ENCODE results near the gene KDM2A. TPM values are rescaled to one million over a fixed set of nuclear protein-coding genes. Genes with fewer than 3 reads are reported as not detected.
A peak's percentile ranks its signal among the peaks of the same experiment; 100 is the strongest.

KDM2A gene
- total and polyA plus RNA-seq, 5 donors = 27.1 to 49.8 (median 46.0) TPM

DNA sequence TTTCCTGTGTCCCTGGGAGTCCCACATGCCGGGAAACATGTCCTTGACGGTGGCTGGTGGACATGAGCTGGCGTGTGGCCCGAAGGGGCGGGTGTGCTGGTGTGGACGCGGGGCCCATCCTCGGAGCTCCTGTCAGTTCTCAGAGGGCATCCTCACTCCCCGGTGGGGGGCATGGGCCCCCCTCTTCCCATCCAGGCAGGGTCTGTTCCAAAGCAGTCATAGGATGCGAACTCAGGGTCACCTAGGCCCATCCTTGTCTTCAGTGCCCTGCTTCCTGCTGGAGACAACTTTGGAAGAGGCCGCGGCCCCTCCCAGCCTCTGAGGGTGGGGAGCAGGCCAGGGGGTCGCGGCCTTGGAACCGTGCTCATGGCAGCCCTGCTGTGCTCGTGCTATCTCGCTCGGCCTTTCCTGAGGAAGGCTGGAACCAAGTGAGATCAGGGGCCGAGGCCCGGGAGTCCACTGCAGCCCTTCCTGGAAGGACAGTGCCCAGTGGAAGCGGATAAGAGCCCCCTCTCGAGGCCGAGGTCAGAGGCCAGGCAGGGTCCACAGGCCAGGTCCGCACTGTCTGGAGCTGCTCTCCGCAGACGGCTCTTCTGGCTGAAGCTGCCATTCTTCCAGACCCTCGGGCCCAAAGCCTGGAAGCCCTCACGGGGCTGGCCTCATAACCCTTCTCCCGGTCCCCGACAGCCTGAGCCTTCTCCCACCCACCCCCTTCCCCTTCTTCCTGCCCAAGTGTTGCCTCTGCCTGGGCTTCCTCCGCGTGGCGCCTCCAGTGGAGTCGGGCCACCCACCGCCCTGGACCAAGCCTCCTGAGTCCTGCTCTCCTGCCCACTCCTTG, 155.9 kb downstream of the KDM2A start:
- H3K9me3 ChIP-seq (ENCODE audit: control insufficient read depth, low read length) = no peaks in the 10 kb centered on the region
- H3K4me3 ChIP-seq (ENCODE audit: low read length) = no peak overlapping the region
- WGBS = 25% methylated on average over 35 of the region's 35 CpGs
- DNase-seq = peak; percentile 78 to 91 (median 90)
- H3K27ac ChIP-seq (ENCODE audit: low read length) = peak overlapping the region; percentile 49
- H3K27me3 ChIP-seq (ENCODE audit: control insufficient read depth, insufficient read depth) = no peaks in the 10 kb centered on the region
- intact Hi-C loops (cut with DNase I) = no loop called here
- ATAC-seq = peak; percentile 36 to 60
- H3K4me1 ChIP-seq (ENCODE audit: control insufficient read depth, insufficient read depth, low read length) = peaks cover 56% of the 10 kb centered on the region

DNA sequence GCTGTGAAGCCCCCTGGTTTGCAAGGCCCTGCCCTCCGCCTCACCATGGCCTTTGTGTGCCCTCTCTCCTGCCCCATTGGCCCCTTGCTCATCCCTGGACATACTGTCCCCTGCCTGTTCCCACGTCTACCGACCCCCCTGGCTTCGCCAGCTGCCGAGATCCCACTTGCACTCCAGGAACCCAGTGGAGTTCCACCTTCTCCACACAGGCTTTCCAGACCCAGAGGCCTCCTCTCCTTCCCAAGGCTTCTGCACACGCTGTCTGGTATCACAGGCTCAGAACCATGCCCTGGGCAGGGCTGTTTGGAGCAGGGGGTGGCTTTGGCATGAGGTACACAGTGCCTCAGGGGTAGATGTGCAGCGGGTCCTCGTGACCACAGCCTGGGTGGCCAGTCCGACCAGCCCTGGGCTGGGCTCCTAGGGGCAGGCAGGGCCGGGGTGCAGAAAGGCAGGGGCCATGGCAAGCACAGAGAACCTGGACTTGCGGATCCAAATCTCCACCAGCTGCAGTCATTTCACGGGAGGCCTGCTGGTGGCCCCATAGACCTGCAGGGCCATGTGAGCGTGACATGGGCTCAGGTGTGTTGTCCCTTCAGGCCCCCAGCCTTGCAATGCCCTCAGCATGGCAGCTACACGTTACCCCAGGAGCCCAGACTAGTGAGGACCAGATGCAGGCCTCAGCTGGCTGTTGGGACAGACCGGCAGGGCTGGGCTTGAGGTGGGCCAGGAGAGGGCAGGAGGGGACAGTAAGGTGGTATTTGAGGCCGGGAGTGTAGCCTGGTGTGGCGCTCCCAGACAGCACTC, 156.7 kb downstream of the KDM2A start:
- H3K4me1 ChIP-seq (ENCODE audit: control insufficient read depth, insufficient read depth, low read length) = peaks cover 50% of the 10 kb centered on the region
- no peak overlapping the region for H3K4me3 ChIP-seq (ENCODE audit: low read length)
- WGBS = 78% methylated on average over 17 of the region's 17 CpGs
- H3K27ac ChIP-seq (ENCODE audit: low read length) = peak overlapping the region; percentile 49
- ATAC-seq (no peak), DNase-seq (peak; percentile 13 to 56 (median 42))
- H3K27me3 ChIP-seq (ENCODE audit: control insufficient read depth, insufficient read depth) = no peaks in the 10 kb centered on the region
- no peaks in the 10 kb centered on the region for H3K9me3 ChIP-seq (ENCODE audit: control insufficient read depth, low read length)
- intact Hi-C loops (cut with DNase I) = no loop called here

DNA sequence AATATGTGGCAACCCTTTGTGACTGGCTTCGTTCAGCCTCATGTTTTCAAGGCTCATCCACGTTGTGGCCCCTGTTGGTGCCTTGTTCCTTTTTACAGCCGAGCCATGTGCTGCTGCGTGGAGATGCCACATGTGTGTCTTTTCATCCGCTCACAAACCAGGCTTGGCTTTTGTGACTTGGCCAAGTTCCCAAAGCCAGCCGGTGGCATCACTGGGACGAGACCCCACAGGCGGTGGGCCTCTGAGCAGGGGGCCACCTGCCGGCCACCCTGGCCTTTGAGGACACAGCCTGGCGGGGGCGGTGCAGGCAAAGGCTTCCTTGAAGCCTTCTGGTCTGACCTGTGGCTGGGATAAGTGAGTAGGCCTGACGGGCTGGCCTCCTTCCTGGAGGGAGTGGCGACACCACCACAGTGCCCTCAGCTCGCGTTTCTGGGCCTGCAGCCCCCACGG, 157.7 kb downstream of the KDM2A start:
- ATAC-seq (peak; percentile 15 to 50), DNase-seq (peak; percentile 65 to 81 (median 80))
- peaks cover 43% of the 10 kb centered on the region for H3K4me1 ChIP-seq (ENCODE audit: control insufficient read depth, insufficient read depth, low read length)
- H3K9me3 ChIP-seq (ENCODE audit: control insufficient read depth, low read length) = no peaks in the 10 kb centered on the region
- peak overlapping the region; percentile 87 for H3K27ac ChIP-seq (ENCODE audit: low read length)
- H3K27me3 ChIP-seq (ENCODE audit: control insufficient read depth, insufficient read depth) = no peaks in the 10 kb centered on the region
- intact Hi-C loops (cut with DNase I) = no loop called here
- peak overlapping the region; percentile 1 for H3K4me3 ChIP-seq (ENCODE audit: low read length)
- WGBS = 27% methylated on average over 16 of the region's 16 CpGs

DNA sequence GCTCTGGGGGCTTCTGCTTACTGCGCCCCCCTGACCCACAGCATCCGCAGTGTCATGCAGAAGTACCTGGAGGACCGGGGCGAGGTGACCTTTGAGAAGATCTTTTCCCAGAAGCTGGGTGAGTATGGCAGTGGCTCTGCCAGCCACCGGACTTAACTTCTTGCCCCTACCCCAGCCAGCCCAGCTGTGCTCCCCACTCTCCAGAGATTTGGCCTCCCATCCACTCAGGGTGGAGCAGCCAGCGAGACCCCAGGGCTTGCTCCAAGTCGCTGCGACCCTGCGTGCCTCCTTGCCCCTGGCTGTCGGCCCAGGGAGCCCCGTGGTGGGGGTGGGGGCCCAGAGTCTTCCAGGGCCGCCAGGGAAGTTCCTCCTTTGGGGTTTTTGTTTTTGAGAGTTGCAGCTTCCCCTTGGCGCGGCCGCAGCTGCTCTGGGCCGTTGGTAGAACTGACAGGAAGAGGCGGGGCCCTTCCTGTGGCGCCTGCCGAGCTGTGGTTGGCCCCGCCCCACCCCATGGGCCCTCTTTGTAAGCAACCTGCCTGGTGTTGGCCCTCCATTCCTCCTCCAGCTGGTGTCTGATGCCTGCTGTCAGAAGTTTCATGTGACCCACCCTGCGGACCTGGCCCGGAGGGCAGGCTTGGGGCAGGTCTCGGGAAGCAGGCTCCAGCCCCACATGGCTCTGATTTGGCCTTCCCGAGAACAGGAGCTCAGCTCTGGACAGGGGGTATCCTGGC, 158.3 kb downstream of the KDM2A start:
- H3K4me1 ChIP-seq (ENCODE audit: control insufficient read depth, insufficient read depth, low read length) = peaks cover 37% of the 10 kb centered on the region
- intact Hi-C loops (cut with DNase I) = no loop called here

DNA sequence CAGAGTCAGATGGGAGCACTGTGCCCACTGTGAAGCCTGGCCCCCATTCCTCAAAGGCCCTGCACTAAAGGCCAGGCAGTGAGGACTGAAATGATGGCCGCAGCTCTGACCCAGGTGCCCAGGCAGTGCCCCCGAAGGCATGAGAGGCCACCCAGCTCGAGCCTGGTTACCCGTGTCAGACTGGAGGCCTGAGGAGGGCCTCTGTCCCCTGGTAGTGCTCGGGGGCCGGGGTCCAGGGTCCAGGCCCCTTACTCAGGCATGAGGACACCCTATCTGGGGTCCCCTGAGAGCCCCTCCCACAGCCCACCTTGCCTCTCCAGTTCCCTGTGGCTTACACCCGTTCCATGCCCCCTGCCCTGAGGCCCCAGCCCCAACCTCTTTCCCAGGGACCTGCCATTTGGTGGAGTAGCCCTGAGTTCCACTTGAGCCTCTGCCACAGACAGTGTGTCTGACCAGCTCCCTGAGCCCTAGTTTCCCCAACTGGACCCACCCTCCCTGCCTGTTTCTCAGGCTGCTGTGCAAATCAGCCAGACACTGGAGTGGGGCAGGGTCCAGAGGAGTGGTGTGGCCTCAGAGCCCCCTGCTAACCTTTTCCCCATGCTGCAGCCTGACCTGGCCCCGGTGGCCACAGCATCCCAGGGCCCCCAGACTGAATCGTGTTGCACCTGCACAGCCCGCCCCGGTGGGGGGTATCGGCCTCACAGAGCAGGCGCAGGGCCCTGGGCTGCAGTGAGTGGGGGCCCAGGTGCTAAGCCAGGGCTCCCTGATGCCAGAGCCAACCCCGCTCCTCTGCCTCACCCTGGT, 159.3 kb downstream of the KDM2A start:
- H3K27ac ChIP-seq (ENCODE audit: low read length) = peak overlapping the region; percentile 77
- intact Hi-C loops (cut with DNase I) = no loop called here
- WGBS = 83% methylated on average over 14 of the region's 14 CpGs
- no peak overlapping the region for H3K4me3 ChIP-seq (ENCODE audit: low read length)
- ATAC-seq = no peak
- no peaks in the 10 kb centered on the region for H3K9me3 ChIP-seq (ENCODE audit: control insufficient read depth, low read length)
- peak; percentile 16 to 62 (median 40) for DNase-seq
- H3K4me1 ChIP-seq (ENCODE audit: control insufficient read depth, insufficient read depth, low read length) = peaks cover 27% of the 10 kb centered on the region
- H3K27me3 ChIP-seq (ENCODE audit: control insufficient read depth, insufficient read depth) = no peaks in the 10 kb centered on the region

More for the DNA sequence above, 158.3 kb downstream of the KDM2A start:
- Histone ChIP-seq H3K4me3 (ENCODE audit: low read length) (peak overlapping the region; percentile 1), H3K27ac (ENCODE audit: low read length) (peak overlapping the region; percentile 87), H3K9me3 (ENCODE audit: control insufficient read depth, low read length) (no peaks in the 10 kb centered on the region), H3K27me3 (ENCODE audit: control insufficient read depth, insufficient read depth) (no peaks in the 10 kb centered on the region)
- peak; percentile 86 to 87 for ATAC-seq
- WGBS = 12% methylated on average over 24 of the region's 24 CpGs
- peak; percentile 93 to 98 (median 97) for DNase-seq

DNA sequence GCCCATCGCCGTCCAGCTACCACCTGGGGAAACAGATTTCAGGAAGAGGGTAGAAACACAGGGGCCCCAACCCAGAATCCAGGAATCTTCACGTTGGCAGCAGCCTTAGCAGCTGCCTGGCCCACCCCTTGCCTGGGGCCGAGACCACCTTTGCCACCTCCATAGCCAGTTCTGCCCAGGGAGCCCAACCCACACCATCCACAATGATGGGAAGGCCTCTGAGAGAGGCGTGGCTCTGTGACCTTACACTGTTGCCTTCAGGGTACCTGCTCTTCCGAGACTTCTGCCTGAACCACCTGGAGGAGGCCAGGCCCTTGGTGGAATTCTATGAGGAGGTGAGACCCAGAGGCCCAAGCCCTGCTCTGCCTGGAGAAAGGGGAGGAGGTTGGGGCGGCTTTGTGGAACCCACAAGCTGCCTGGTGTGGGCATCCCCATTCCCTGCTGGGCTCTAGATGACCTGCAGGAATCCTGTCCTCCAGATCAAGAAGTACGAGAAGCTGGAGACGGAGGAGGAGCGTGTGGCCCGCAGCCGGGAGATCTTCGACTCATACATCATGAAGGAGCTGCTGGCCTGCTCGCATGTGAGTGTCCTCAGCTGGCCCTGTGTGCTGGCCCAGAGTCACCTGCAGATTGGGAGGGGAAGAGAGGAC, 160.0 kb downstream of the KDM2A start:
- WGBS = 88% methylated on average over 14 of the region's 14 CpGs
- intact Hi-C loops (cut with DNase I) = no loop called here
- H3K27me3 ChIP-seq (ENCODE audit: control insufficient read depth, insufficient read depth) = no peaks in the 10 kb centered on the region
- DNase-seq (peak in 2 of 3 donors; percentile 22 to 42), ATAC-seq (no peak)
- no peak overlapping the region for H3K27ac ChIP-seq (ENCODE audit: low read length)
- no peaks in the 10 kb centered on the region for H3K9me3 ChIP-seq (ENCODE audit: control insufficient read depth, low read length)
- no peak overlapping the region for H3K4me3 ChIP-seq (ENCODE audit: low read length)
- peaks cover 24% of the 10 kb centered on the region for H3K4me1 ChIP-seq (ENCODE audit: control insufficient read depth, insufficient read depth, low read length)

DNA sequence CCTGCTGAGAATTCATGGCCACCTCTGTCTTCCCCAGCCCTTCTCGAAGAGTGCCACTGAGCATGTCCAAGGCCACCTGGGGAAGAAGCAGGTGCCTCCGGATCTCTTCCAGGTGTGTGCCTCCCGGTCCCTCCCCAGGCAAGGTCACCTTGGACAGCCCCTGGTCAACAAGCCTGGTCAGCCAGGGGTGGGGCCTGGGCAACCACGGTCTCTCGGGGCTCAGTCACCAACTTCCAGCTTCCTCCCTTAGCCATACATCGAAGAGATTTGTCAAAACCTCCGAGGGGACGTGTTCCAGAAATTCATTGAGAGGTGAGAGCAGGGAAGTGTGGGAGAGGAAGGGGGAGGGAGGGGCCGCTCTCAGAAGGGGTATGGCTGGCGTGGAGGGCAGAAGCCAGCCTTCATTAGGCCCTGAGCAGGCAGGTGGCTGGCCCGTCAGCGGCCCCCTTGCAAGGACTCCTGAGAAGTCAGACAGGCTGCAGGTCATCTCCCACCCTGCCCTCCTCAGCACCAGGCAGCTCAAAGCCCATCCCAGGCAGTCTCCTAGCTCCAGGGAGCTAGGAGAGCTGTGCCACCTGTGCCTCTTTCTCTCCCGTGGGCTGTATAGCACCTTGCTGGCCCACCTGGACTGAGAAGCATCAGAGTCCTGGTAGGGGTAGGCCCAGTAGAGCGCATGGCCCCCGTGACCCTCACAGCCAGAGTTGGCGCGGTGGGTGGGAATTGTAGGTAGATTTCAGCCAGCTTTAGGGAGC, 160.7 kb downstream of the KDM2A start:
- ATAC-seq (no peak), DNase-seq (peak; percentile 18 to 55 (median 44))
- H3K27ac ChIP-seq (ENCODE audit: low read length) = no peak overlapping the region
- intact Hi-C loops (cut with DNase I) = no loop called here
- no peaks in the 10 kb centered on the region for H3K27me3 ChIP-seq (ENCODE audit: control insufficient read depth, insufficient read depth)
- H3K9me3 ChIP-seq (ENCODE audit: control insufficient read depth, low read length) = no peaks in the 10 kb centered on the region
- H3K4me3 ChIP-seq (ENCODE audit: low read length) = no peak overlapping the region
- peaks cover 20% of the 10 kb centered on the region for H3K4me1 ChIP-seq (ENCODE audit: control insufficient read depth, insufficient read depth, low read length)
- WGBS = 84% methylated on average over 17 of the region's 17 CpGs

DNA sequence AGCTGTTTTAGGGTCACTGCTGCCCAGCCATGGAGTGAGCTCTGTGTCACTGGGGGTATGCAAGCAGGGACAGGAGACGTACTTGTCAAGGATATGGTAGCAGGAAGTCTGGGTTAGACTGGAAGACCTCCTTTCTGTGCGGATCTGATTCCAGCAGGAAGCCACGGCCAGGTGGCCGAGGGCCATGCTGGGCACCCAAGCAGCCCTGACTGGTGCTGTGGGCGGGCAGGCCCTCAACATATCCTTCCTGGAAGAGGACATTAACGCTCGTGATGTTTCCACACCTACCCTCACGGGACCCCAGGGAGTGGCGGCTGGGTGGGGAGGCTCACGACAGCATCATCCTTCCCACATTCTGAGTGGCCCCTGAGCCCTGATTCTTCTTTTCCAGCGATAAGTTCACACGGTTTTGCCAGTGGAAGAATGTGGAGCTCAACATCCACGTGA, 161.3 kb downstream of the KDM2A start:
- H3K4me1 ChIP-seq (ENCODE audit: control insufficient read depth, insufficient read depth, low read length) = peaks cover 16% of the 10 kb centered on the region
- ATAC-seq (no peak), DNase-seq (peak in 1 of 3 donors; percentile 24)
- no peak overlapping the region for H3K4me3 ChIP-seq (ENCODE audit: low read length)
- H3K27ac ChIP-seq (ENCODE audit: low read length) = no peak overlapping the region
- H3K27me3 ChIP-seq (ENCODE audit: control insufficient read depth, insufficient read depth) = no peaks in the 10 kb centered on the region
- 64% methylated on average over 13 of the region's 13 CpGs for WGBS
- intact Hi-C loops (cut with DNase I) = no loop called here
- no peaks in the 10 kb centered on the region for H3K9me3 ChIP-seq (ENCODE audit: control insufficient read depth, low read length)

DNA sequence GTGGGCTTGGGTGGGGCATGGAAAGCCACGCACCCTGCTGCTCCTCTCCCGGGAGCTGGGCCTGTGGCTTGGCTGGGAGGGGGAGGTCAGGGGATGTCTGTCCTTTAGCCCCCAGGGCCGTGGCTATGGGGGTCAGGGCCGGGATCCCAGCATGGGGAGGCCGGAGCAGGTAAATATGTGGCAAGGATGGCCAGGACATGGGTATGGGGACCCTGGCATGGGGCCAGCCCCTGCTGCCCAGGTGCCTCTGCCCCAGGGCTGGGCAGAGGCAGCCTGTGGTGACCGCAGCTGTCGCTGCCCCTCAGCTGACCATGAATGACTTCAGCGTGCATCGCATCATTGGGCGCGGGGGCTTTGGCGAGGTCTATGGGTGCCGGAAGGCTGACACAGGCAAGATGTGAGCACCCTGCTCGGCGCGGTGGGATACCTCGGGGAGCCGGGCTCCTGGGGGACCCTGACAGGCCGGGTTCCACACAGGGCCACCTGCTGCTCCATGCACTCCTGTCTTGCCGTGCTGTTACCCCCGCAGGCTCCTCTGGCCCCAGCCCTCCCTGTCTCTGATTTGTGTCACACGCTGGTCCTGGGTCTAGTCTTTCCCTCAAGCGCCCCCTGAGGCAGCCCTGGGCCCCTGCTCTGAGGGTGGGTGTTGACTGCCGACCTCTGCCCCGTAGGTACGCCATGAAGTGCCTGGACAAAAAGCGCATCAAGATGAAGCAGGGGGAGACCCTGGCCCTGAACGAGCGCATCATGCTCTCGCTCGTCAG, 161.9 kb downstream of the KDM2A start:
- peaks cover 9% of the 10 kb centered on the region for H3K4me1 ChIP-seq (ENCODE audit: control insufficient read depth, insufficient read depth, low read length)
- 92% methylated on average over 31 of the region's 31 CpGs for WGBS
- no peak overlapping the region for H3K27ac ChIP-seq (ENCODE audit: low read length)
- no peaks in the 10 kb centered on the region for H3K27me3 ChIP-seq (ENCODE audit: control insufficient read depth, insufficient read depth)
- no peak overlapping the region for H3K4me3 ChIP-seq (ENCODE audit: low read length)
- no peak for ATAC-seq
- intact Hi-C loops (cut with DNase I) = no loop called here
- H3K9me3 ChIP-seq (ENCODE audit: control insufficient read depth, low read length) = no peaks in the 10 kb centered on the region
- peak; percentile 19 to 65 (median 60) for DNase-seq
